Thoracic aorta (tissue), 2 donors: ENCODE results near the gene SLC48A1. TPM values are rescaled to one million over a fixed set of nuclear protein-coding genes. Genes with fewer than 3 reads are reported as not detected.

Experiments
- ATAC-seq: fragments of 150-250 bp; one replicate; pipeline ENCODE4 v1.8.0; 2017; ENCODE audit warnings: low read depth; ENCODE audit not compliant: insufficient number of reproducible peaks, low FRiP score
- DNase-seq: peaks from one replicate; pipeline ENCODE4 v3.0.0-alpha.2; 2020; ENCODE audit warnings: low spot score
- H3K27ac ChIP-seq, 2 donors: fragments of 200-600 bp; sonication (generic); 1 replicate in 1 of 2; 2 replicates in 1 of 2; pipeline ENCODE4 v1.5.1; 2016; ENCODE audit warnings: mild to moderate bottlenecking in 2 of 2, moderate library complexity in 2 of 2
- H3K27me3 ChIP-seq: fragments of 200-600 bp; sonication (generic); replicated peaks from 2 replicates; pipeline ENCODE4 v1.6.0; 2016; ENCODE audit warnings: mild to moderate bottlenecking; ENCODE audit not compliant: insufficient read depth
- H3K36me3 ChIP-seq: fragments of 200-600 bp; sonication (generic); one replicate; pipeline ENCODE4 v1.5.1; 2016
- H3K4me1 ChIP-seq, 2 donors: fragments of 200-600 bp; sonication (generic); 1 replicate in 1 of 2; 2 replicates in 1 of 2; pipeline versions ENCODE4 v1.5.1 to v1.6.0; 2016; ENCODE audit warnings: low read depth in 2 of 2, mild to moderate bottlenecking in 1 of 2; ENCODE audit not compliant: control insufficient read depth in 1 of 2
- H3K4me3 ChIP-seq: fragments of 200-600 bp; sonication (generic); 2 replicates; pipeline ENCODE4 v1.5.1; 2016; ENCODE audit warnings: mild to moderate bottlenecking
- H3K9me3 ChIP-seq: fragments of 200-600 bp; sonication (generic); 2 replicates; pipeline ENCODE4 v1.5.1; 2016
- total RNA-seq, 2 donors: library from RNA; depleted of rRNA; stranded (reverse); fragments of >200 nt; gene quantifications; one replicate each; pipeline versions ENCODE4 v1.1.0 to v1.2.3, GENCODE V29; 2016
- TF ChIP-seq, protein P1 (sequence below): fragments of 200-600 bp; sonication (generic); IDR thresholded peaks from one replicate; pipeline ENCODE4 v1.5.1; 2019; ENCODE audit warnings: antibody characterized with exemption

Gene SLC48A1
- total RNA-seq, 2 donors from 2014 or later, result 60.5 to 107 TPM

- no peaks in the 10 kb centered on the region for H3K27me3 ChIP-seq
- TF ChIP-seq, protein P1, sequence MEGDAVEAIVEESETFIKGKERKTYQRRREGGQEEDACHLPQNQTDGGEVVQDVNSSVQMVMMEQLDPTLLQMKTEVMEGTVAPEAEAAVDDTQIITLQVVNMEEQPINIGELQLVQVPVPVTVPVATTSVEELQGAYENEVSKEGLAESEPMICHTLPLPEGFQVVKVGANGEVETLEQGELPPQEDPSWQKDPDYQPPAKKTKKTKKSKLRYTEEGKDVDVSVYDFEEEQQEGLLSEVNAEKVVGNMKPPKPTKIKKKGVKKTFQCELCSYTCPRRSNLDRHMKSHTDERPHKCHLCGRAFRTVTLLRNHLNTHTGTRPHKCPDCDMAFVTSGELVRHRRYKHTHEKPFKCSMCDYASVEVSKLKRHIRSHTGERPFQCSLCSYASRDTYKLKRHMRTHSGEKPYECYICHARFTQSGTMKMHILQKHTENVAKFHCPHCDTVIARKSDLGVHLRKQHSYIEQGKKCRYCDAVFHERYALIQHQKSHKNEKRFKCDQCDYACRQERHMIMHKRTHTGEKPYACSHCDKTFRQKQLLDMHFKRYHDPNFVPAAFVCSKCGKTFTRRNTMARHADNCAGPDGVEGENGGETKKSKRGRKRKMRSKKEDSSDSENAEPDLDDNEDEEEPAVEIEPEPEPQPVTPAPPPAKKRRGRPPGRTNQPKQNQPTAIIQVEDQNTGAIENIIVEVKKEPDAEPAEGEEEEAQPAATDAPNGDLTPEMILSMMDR, result no peak
- H3K4me1 ChIP-seq, result peaks cover 29 to 44% of the 10 kb centered on the region in 2 donors
- ATAC-seq (no peak), DNase-seq (no peak)
- H3K36me3 ChIP-seq, result no peaks in the 10 kb centered on the region
- no peak overlapping the region for H3K27ac ChIP-seq
- no peaks in the 10 kb centered on the region for H3K9me3 ChIP-seq
- no peak overlapping the region for H3K4me3 ChIP-seq
These were observed 32.3 kb upstream of the SLC48A1 start for GRCh38 chr12:47740606-47741339.

- no peak overlapping the region for H3K27ac ChIP-seq
- ATAC-seq, result no peak
These were observed 31.7 kb upstream of the SLC48A1 start for GRCh38 chr12:47741340-47741703.

DNA sequence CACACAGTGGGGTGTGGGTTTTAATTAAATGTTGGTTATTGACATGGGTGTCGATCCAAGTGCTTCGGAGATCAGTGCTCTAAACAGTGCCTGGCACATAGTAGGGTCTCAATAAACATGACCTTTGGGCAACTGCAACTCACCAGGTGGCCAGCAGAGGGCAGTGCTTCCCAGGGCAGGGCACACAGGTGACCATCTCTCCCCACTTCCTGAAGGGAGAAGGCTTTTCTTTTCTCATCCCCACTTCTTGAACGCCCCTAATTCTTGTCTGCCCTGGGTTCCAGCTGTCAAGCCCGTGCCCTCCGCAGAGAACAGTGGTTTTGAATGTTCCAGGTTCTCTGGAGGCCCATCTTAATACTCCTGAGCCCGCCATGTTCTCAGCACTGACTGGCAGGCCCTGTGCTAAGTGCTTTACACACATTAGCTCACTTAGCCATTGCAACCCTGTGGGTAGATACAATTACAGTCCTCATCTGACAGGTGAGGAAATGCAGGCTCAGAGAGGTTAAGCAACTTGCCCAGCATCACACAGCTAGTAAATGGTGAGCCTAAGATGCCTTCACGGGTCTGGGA is 30.7 kb upstream of the SLC48A1 start:
- H3K4me3 ChIP-seq, result no peak overlapping the region
- H3K27me3 ChIP-seq, result no peaks in the 10 kb centered on the region
- no peak for ATAC-seq
- DNase-seq, result no peak
- TF ChIP-seq, protein P1, result peak; percentile 97
- peaks cover 8% of the 10 kb centered on the region for H3K36me3 ChIP-seq
- peaks cover 16 to 29% of the 10 kb centered on the region in 2 donors for H3K4me1 ChIP-seq
- H3K27ac ChIP-seq, result no peak overlapping the region
- no peaks in the 10 kb centered on the region for H3K9me3 ChIP-seq

More at GRCh38 chr12:47741340-47741703, 31.7 kb upstream of the SLC48A1 start:
- DNase-seq, result no peak
- Histone ChIP-seq H3K4me1 (peaks cover 24 to 39% of the 10 kb centered on the region in 2 donors), H3K36me3 (peaks cover under 1% of the 10 kb centered on the region), H3K9me3 (no peaks in the 10 kb centered on the region), H3K27me3 (no peaks in the 10 kb centered on the region), H3K4me3 (no peak overlapping the region)
- TF ChIP-seq, protein P1, result no peak

DNA sequence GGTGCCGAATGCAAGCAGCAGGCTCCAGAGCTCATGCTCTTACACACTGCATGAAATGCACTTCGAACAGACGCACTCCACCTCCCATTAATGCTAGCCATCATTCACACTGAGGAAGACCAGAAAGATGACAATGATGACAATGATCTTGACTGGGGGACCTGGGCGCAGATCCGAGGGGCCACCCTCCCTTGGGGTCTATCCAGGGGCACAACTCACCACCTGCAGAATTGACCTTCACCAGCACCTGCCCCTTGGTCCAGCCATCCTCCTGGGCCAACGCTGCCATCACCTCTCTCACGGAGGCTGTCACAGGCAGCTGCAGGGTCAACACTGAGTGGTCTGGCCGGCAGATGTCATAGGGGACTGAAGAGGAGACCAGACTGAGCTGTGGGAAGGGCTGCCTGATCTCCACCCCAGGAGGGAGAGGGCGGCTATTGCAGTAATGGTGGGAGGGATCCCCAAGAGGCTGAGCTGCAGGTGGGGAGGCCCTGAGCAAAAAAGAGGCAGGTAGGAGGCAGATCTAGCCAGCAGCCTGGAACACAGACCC is 29.7 kb upstream of the SLC48A1 start:
- no peak overlapping the region for H3K27ac ChIP-seq
- no peak for ATAC-seq

More for the DNA sequence above, 29.7 kb upstream of the SLC48A1 start:
- TF ChIP-seq, protein P1, result no peak
- no peak for DNase-seq
- Histone ChIP-seq H3K9me3 (no peaks in the 10 kb centered on the region), H3K4me1 (peaks cover 8 to 18% of the 10 kb centered on the region in 2 donors), H3K36me3 (peaks cover 17% of the 10 kb centered on the region), H3K4me3 (no peak overlapping the region), H3K27me3 (no peaks in the 10 kb centered on the region)
